Measurements from ENCODE around the gene PPP1R36.
A peak's percentile ranks its signal among the peaks of the same experiment; 100 is the strongest.

The PPP1R36 gene

GRCh38 chr14:64549791-64550620 lies at the start of gene PPP1R36:
PPP1R36 (plus strand) TSS chr14:64549961; CDS start chr14:64549998, 37 bp downstream.
- peak within 1 kb of the TSS; percentile 37 for H3K9ac ChIP-seq (ENCODE audit: low read length)
- H3K27me3 ChIP-seq (replicated peaks; ENCODE audit: control insufficient read depth, insufficient read depth, low read length), result no peaks in the 10 kb centered on the region
- H3K9me3 ChIP-seq (ENCODE audit: control insufficient read depth, low read length), result no peaks in the 10 kb centered on the region
- peak within 1 kb of the TSS; percentile 68 for H3K4me3 ChIP-seq (ENCODE audit: low read length)
- H3K36me3 ChIP-seq (ENCODE audit: control insufficient read depth, insufficient read depth, low read length, severe bottlenecking), result no peaks in the 10 kb centered on the region
- peak; percentile 31 for DNase-seq (ENCODE audit: low read depth)
- H3K4me1 ChIP-seq (ENCODE audit: control insufficient read depth, insufficient read depth, low read length), result peaks cover 23% of the 10 kb centered on the region

GRCh38 chr14:64500088-64500487 lies 49.7 kb upstream of the PPP1R36 start:
- H3K4me1 ChIP-seq (ENCODE audit: control insufficient read depth, insufficient read depth, low read length), result peaks cover 34% of the 10 kb centered on the region
- peak overlapping the region; percentile 96 for H3K9ac ChIP-seq (ENCODE audit: low read length)
- DNase-seq (ENCODE audit: low read depth), result peak; percentile 65
- H3K4me3 ChIP-seq (ENCODE audit: low read length), result peak overlapping the region; percentile 46
- no peaks in the 10 kb centered on the region for H3K27me3 ChIP-seq (replicated peaks; ENCODE audit: control insufficient read depth, insufficient read depth, low read length)
- H3K9me3 ChIP-seq (ENCODE audit: control insufficient read depth, low read length), result no peaks in the 10 kb centered on the region
- H3K36me3 ChIP-seq (ENCODE audit: control insufficient read depth, insufficient read depth, low read length, severe bottlenecking), result peaks cover 13% of the 10 kb centered on the region

GRCh38 chr14:64501411-64502171 lies 48.2 kb upstream of the PPP1R36 start:
- Histone ChIP-seq H3K27me3 (replicated peaks; ENCODE audit: control insufficient read depth, insufficient read depth, low read length) (no peaks in the 10 kb centered on the region), H3K4me3 (ENCODE audit: low read length) (peak overlapping the region; percentile 92), H3K9ac (ENCODE audit: low read length) (peak overlapping the region; percentile 96), H3K4me1 (ENCODE audit: control insufficient read depth, insufficient read depth, low read length) (peaks cover 37% of the 10 kb centered on the region), H3K36me3 (ENCODE audit: control insufficient read depth, insufficient read depth, low read length, severe bottlenecking) (peaks cover 9% of the 10 kb centered on the region), H3K9me3 (ENCODE audit: control insufficient read depth, low read length) (no peaks in the 10 kb centered on the region)
- peak; percentile 65 for DNase-seq (ENCODE audit: low read depth)

GRCh38 chr14:64502456-64502855 lies 47.3 kb upstream of the PPP1R36 start:
- Histone ChIP-seq H3K36me3 (ENCODE audit: control insufficient read depth, insufficient read depth, low read length, severe bottlenecking) (peaks cover 9% of the 10 kb centered on the region), H3K4me3 (ENCODE audit: low read length) (peak overlapping the region; percentile 92)
- DNase-seq (ENCODE audit: low read depth), result no peak

GRCh38 chr14:64502887-64503433 lies 46.8 kb upstream of the PPP1R36 start:
- Histone ChIP-seq H3K9ac (ENCODE audit: low read length) (peak overlapping the region; percentile 96), H3K9me3 (ENCODE audit: control insufficient read depth, low read length) (no peaks in the 10 kb centered on the region), H3K4me1 (ENCODE audit: control insufficient read depth, insufficient read depth, low read length) (peaks cover 50% of the 10 kb centered on the region), H3K27me3 (replicated peaks; ENCODE audit: control insufficient read depth, insufficient read depth, low read length) (no peaks in the 10 kb centered on the region), H3K36me3 (ENCODE audit: control insufficient read depth, insufficient read depth, low read length, severe bottlenecking) (peaks cover 4% of the 10 kb centered on the region), H3K4me3 (ENCODE audit: low read length) (peak overlapping the region; percentile 92)
- DNase-seq (ENCODE audit: low read depth), result peak; percentile 52

More at GRCh38 chr14:64502456-64502855, 47.3 kb upstream of the PPP1R36 start:
- Histone ChIP-seq H3K9me3 (ENCODE audit: control insufficient read depth, low read length) (no peaks in the 10 kb centered on the region), H3K4me1 (ENCODE audit: control insufficient read depth, insufficient read depth, low read length) (peaks cover 45% of the 10 kb centered on the region), H3K27me3 (replicated peaks; ENCODE audit: control insufficient read depth, insufficient read depth, low read length) (no peaks in the 10 kb centered on the region), H3K9ac (ENCODE audit: low read length) (peak overlapping the region; percentile 96)

GRCh38 chr14:64503434-64504309 lies 46.1 kb upstream of the PPP1R36 start, which contains the start of gene ZBTB25:
ZBTB25 (minus strand) TSS chr14:64503838; CDS start chr14:64490533, 13,305 bp downstream.
- peak within 1 kb of the TSS; percentile 96 for H3K9ac ChIP-seq (ENCODE audit: low read length)
- peaks cover 3% of the 10 kb centered on the region for H3K36me3 ChIP-seq (ENCODE audit: control insufficient read depth, insufficient read depth, low read length, severe bottlenecking)
- H3K27me3 ChIP-seq (replicated peaks; ENCODE audit: control insufficient read depth, insufficient read depth, low read length), result no peaks in the 10 kb centered on the region
- H3K4me1 ChIP-seq (ENCODE audit: control insufficient read depth, insufficient read depth, low read length), result peaks cover 57% of the 10 kb centered on the region
- peak within 1 kb of the TSS; percentile 92 for H3K4me3 ChIP-seq (ENCODE audit: low read length)
- H3K9me3 ChIP-seq (ENCODE audit: control insufficient read depth, low read length), result no peaks in the 10 kb centered on the region
- DNase-seq (ENCODE audit: low read depth), result peak; percentile 98

GRCh38 chr14:64504310-64504896 lies 45.4 kb upstream of the PPP1R36 start, which contains the start of gene ZBTB1:
ZBTB1 (plus strand) TSS chr14:64504770; CDS start chr14:64521505, 16,735 bp downstream.
- DNase-seq (ENCODE audit: low read depth), result peak; percentile 93
- Histone ChIP-seq H3K4me1 (ENCODE audit: control insufficient read depth, insufficient read depth, low read length) (peaks cover 64% of the 10 kb centered on the region), H3K9me3 (ENCODE audit: control insufficient read depth, low read length) (no peaks in the 10 kb centered on the region), H3K4me3 (ENCODE audit: low read length) (peak within 1 kb of the TSS; percentile 92), H3K9ac (ENCODE audit: low read length) (peak within 1 kb of the TSS; percentile 96), H3K36me3 (ENCODE audit: control insufficient read depth, insufficient read depth, low read length, severe bottlenecking) (no peaks in the 10 kb centered on the region), H3K27me3 (replicated peaks; ENCODE audit: control insufficient read depth, insufficient read depth, low read length) (no peaks in the 10 kb centered on the region)

- Histone ChIP-seq H3K4me1 (ENCODE audit: control insufficient read depth, insufficient read depth, low read length) (peaks cover 61% of the 10 kb centered on the region), H3K27me3 (replicated peaks; ENCODE audit: control insufficient read depth, insufficient read depth, low read length) (no peaks in the 10 kb centered on the region), H3K4me3 (ENCODE audit: low read length) (peak overlapping the region; percentile 92), H3K36me3 (ENCODE audit: control insufficient read depth, insufficient read depth, low read length, severe bottlenecking) (no peaks in the 10 kb centered on the region), H3K9ac (ENCODE audit: low read length) (peak overlapping the region; percentile 96), H3K9me3 (ENCODE audit: control insufficient read depth, low read length) (no peaks in the 10 kb centered on the region)
- DNase-seq (ENCODE audit: low read depth), result peak; percentile 96
Observed at GRCh38 chr14:64504897-64505794, 44.6 kb upstream of the PPP1R36 start.

GRCh38 chr14:64506721-64507120 lies 43.0 kb upstream of the PPP1R36 start:
- no peaks in the 10 kb centered on the region for H3K27me3 ChIP-seq (replicated peaks; ENCODE audit: control insufficient read depth, insufficient read depth, low read length)
- peaks cover 60% of the 10 kb centered on the region for H3K4me1 ChIP-seq (ENCODE audit: control insufficient read depth, insufficient read depth, low read length)
- peak; percentile 22 for DNase-seq (ENCODE audit: low read depth)
- H3K4me3 ChIP-seq (ENCODE audit: low read length), result peak overlapping the region; percentile 92
- peak overlapping the region; percentile 96 for H3K9ac ChIP-seq (ENCODE audit: low read length)
- peaks cover 3% of the 10 kb centered on the region for H3K36me3 ChIP-seq (ENCODE audit: control insufficient read depth, insufficient read depth, low read length, severe bottlenecking)
- H3K9me3 ChIP-seq (ENCODE audit: control insufficient read depth, low read length), result no peaks in the 10 kb centered on the region
